ENCODE results near the gene GUCA1C. TPM values are rescaled to one million over a fixed set of nuclear protein-coding genes. Genes with fewer than 3 reads are reported as not detected.

GUCA1C gene
- total RNA-seq, 1 experiment from 2014 or later = not detected

DNA sequence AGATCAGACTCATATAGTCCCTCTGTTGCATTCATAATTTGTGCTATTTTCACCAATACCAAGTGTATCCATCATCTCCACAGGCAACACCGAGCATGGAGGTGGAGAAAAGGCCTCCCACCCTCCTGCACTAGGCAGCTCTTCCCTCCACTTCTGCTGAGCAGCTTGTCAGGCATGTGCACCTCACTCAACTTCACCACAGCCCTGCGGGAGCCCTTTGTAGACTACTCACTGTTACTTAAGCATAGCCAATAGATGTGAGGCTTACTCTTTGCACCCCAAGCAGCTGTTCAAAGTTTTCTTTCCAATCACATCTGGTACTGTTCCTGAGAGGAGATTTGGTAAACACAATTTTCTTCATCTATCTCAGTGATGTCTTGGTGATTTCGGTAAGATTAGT, 16.9 kb upstream of the GUCA1C start:
- POLR2A ChIA-PET = no interaction called here
- H3K27me3 Mint-ChIP-seq (ENCODE audit: low read depth) = no peaks in the 10 kb centered on the region
- no peak overlapping the region for H3K27ac Mint-ChIP-seq
- H3K4me3 Mint-ChIP-seq = no peak overlapping the region
- no peaks in the 10 kb centered on the region for H3K36me3 Mint-ChIP-seq
- CTCF ChIA-PET = interaction anchor here (0.5 to 1.7 kb wide), 2 partner anchors 53 to 1192 kb away, joined by 4 to 5 read pairs; no protein-coding TSS in a partner anchor
- no peak for DNase-seq (ENCODE audit: low spot score)
- ATAC-seq = peak; percentile 82
- TF ChIP-seq IRF2 (CRISPR knock-in tag; IDR thresholded peaks at IDR 0.05; ENCODE audit: borderline replicate concordance, low read depth) = no peak
- TF ChIP-seq, protein P1, sequence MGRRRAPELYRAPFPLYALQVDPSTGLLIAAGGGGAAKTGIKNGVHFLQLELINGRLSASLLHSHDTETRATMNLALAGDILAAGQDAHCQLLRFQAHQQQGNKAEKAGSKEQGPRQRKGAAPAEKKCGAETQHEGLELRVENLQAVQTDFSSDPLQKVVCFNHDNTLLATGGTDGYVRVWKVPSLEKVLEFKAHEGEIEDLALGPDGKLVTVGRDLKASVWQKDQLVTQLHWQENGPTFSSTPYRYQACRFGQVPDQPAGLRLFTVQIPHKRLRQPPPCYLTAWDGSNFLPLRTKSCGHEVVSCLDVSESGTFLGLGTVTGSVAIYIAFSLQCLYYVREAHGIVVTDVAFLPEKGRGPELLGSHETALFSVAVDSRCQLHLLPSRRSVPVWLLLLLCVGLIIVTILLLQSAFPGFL (CRISPR knock-in tag; IDR thresholded peaks at IDR 0.05; ENCODE audit: borderline replicate concordance) = no peak
- no peak for TF ChIP-seq FOXJ3 (CRISPR knock-in tag; IDR thresholded peaks at IDR 0.05; ENCODE audit: borderline replicate concordance)
- TF ChIP-seq, protein P2, sequence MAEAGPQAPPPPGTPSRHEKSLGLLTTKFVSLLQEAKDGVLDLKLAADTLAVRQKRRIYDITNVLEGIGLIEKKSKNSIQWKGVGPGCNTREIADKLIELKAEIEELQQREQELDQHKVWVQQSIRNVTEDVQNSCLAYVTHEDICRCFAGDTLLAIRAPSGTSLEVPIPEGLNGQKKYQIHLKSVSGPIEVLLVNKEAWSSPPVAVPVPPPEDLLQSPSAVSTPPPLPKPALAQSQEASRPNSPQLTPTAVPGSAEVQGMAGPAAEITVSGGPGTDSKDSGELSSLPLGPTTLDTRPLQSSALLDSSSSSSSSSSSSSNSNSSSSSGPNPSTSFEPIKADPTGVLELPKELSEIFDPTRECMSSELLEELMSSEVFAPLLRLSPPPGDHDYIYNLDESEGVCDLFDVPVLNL (CRISPR knock-in tag; IDR thresholded peaks at IDR 0.05; ENCODE audit: borderline replicate concordance, low read depth) = no peak
- no peak for TF ChIP-seq MXD4 (CRISPR knock-in tag; IDR thresholded peaks at IDR 0.05; ENCODE audit: borderline replicate concordance)
- TF ChIP-seq FOXK1 (CRISPR knock-in tag; IDR thresholded peaks at IDR 0.05) = no peak
- no peak for TF ChIP-seq ZNF219 (CRISPR knock-in tag; IDR thresholded peaks at IDR 0.05; ENCODE audit: borderline replicate concordance)
- 0 out of 2 replicates have a peak, but pooled peaks cover 3% of the 10 kb centered on the region for H3K4me1 Mint-ChIP-seq
- H3K9me3 Mint-ChIP-seq = no peaks in the 10 kb centered on the region

DNA sequence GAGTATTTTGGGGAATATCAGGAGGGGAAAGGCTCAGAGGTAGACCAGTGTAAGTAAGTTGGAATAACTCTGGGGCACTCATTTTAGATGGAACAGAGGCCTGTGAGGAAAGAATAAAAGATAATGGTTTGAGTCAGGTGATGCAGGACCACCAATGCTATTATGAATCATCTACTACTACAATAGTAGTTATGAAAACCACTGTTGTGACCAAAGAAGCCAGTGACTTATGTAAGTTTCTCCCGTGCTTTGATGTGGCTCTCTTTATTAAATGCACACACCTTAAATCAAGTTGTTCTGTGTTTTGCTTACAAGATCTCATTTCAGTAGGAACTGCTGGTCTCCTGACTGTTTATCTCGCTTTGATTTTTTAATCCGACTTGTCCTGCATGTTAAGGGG, 13.1 kb upstream of the GUCA1C start:
- H3K4me3 Mint-ChIP-seq = no peak overlapping the region
- H3K9me3 Mint-ChIP-seq = no peaks in the 10 kb centered on the region
- H3K36me3 Mint-ChIP-seq = no peaks in the 10 kb centered on the region
- ATAC-seq (no peak), DNase-seq (ENCODE audit: low spot score) (no peak)
- POLR2A ChIA-PET = no interaction called here
- H3K4me1 Mint-ChIP-seq = 0 out of 2 replicates have a peak, but pooled peaks cover 3% of the 10 kb centered on the region
- TF ChIP-seq, protein P3, sequence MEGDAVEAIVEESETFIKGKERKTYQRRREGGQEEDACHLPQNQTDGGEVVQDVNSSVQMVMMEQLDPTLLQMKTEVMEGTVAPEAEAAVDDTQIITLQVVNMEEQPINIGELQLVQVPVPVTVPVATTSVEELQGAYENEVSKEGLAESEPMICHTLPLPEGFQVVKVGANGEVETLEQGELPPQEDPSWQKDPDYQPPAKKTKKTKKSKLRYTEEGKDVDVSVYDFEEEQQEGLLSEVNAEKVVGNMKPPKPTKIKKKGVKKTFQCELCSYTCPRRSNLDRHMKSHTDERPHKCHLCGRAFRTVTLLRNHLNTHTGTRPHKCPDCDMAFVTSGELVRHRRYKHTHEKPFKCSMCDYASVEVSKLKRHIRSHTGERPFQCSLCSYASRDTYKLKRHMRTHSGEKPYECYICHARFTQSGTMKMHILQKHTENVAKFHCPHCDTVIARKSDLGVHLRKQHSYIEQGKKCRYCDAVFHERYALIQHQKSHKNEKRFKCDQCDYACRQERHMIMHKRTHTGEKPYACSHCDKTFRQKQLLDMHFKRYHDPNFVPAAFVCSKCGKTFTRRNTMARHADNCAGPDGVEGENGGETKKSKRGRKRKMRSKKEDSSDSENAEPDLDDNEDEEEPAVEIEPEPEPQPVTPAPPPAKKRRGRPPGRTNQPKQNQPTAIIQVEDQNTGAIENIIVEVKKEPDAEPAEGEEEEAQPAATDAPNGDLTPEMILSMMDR (IDR thresholded peaks at IDR 0.05) = no peak
- TF ChIP-seq RELA (CRISPR knock-in tag; IDR thresholded peaks at IDR 0.05; ENCODE audit: borderline replicate concordance) = no peak
- TF ChIP-seq ETV6 (CRISPR knock-in tag; IDR thresholded peaks at IDR 0.05) = no peak
- TF ChIP-seq, protein P4, sequence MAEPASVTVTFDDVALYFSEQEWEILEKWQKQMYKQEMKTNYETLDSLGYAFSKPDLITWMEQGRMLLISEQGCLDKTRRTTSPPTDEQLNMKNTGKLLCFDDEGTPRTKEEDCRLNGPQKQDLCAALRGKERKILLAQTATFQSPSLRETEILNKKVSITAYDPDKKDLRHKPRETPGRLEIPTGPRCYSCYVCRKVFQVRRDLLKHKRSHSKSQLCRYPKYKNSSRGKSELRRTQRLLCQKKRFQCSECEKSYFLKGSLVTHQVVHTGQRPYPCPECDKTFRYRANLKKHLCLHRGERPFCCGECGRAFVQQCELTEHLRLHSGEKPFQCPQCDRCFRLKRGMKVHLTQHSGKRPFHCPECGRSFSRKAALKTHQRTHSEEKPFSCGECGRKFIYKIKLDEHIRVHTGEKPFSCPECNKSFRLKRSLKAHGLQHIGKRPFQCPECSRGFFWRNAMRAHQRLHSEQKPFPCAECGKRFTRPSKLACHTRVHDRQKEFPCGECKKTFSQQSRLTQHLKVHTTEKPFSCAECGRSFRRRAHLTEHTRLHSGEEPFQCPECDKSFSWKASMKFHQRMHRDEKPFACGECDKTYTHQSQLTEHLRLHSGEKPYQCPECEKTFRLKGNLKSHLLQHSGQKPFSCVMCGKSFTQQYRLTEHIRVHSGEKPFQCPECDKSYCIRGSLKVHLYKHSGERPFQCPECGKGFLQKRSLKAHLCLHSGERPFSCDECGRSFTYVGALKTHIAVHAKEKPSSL (CRISPR knock-in tag; conservative IDR thresholded peaks at IDR 0.05) = no peak
- CTCF ChIA-PET = no interaction called here
- no peak overlapping the region for H3K27ac Mint-ChIP-seq
- no peaks in the 10 kb centered on the region for H3K27me3 Mint-ChIP-seq (ENCODE audit: low read depth)

DNA sequence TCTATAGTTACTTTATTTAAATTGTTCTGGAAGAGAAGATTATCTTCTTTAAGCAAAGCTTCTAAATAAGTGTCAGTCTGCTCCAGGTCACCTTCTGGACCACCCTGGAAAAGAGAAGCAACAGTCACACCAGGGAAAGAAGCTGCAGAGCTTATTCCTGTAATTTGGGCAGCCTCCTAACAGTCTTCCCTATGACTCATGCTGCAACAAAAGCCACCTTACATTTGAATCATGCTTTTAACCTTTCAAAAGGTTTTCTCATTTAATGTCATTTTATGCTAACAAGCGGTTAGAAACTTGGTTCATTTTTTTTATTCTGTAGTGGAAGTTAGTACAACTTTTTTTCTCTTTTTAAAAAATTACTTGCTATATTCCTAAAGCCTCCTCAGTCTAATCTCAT, 5.3 kb upstream of the GUCA1C start:
- DNase-seq (ENCODE audit: low spot score) (no peak), ATAC-seq (peak; percentile 55; the same call in 1 of the 2 replicates)
- TF ChIP-seq NR2C2 (CRISPR knock-in tag; IDR thresholded peaks at IDR 0.05) (no peak), ZNF396 (CRISPR knock-in tag; IDR thresholded peaks at IDR 0.05; ENCODE audit: borderline replicate concordance) (no peak), NFATC4 (CRISPR knock-in tag; IDR thresholded peaks at IDR 0.05) (no peak)
- Mint-ChIP-seq H3K4me3 (no peak overlapping the region), H3K36me3 (no peaks in the 10 kb centered on the region), H3K4me1 (peaks cover 9% of the 10 kb centered on the region), H3K27me3 (ENCODE audit: low read depth) (no peaks in the 10 kb centered on the region), H3K27ac (no peak overlapping the region), H3K9me3 (no peaks in the 10 kb centered on the region)
- CTCF ChIA-PET = interaction anchor here (1.1 kb wide), 1 partner anchor 65 kb away, joined by 5 read pairs; no protein-coding TSS in a partner anchor
- POLR2A ChIA-PET = no interaction called here

Data from WTC11 (cell line).